GM20000 (cell line): ENCODE data around the gene ARHGAP22.

Source experiments
- DNase-seq: peaks from one replicate; pipeline ENCODE4 v3.0.0; 2012; ENCODE audit warnings: low spot score
- CTCF ChIP-seq: IDR thresholded peaks from 2 replicates; pipeline ENCODE4 v1.5.1; 2012; ENCODE audit warnings: mild to moderate bottlenecking, control low read depth; ENCODE audit errors: extremely low read depth, missing control alignments

ARHGAP22 gene

GRCh38 chr10:48575901-48576300, 29.0 kb downstream of the ARHGAP22 start:
- DNase-seq, result no peak
- TF ChIP-seq CTCF, result no peak

GRCh38 chr10:48574817-48575380, 30.0 kb downstream of the ARHGAP22 start:
- no peak for DNase-seq
- TF ChIP-seq CTCF, result no peak

GRCh38 chr10:48574322-48574796, 30.5 kb downstream of the ARHGAP22 start:
- DNase-seq, result no peak

GRCh38 chr10:48573045-48573444, 31.8 kb downstream of the ARHGAP22 start:
- TF ChIP-seq CTCF, result no peak
- DNase-seq, result no peak

More at GRCh38 chr10:48574322-48574796, 30.5 kb downstream of the ARHGAP22 start:
- no peak for TF ChIP-seq CTCF

- no peak for TF ChIP-seq CTCF
- DNase-seq, result no peak
Observed at GRCh38 chr10:48572414-48572813, 32.5 kb downstream of the ARHGAP22 start.

GRCh38 chr10:48568546-48568945, 36.3 kb downstream of the ARHGAP22 start:
- no peak for TF ChIP-seq CTCF

GRCh38 chr10:48568131-48568530, 36.7 kb downstream of the ARHGAP22 start:
- no peak for TF ChIP-seq CTCF
- no peak for DNase-seq

More at GRCh38 chr10:48568546-48568945, 36.3 kb downstream of the ARHGAP22 start:
- DNase-seq, result no peak
